DOHH2 (cell line): Measurements from ENCODE around the gene SEC22B.
"Not testable (repeated sequence)": the region's sequence is repeated elsewhere in the genome, so short reads cannot be mapped to it uniquely, and the experiment has no call there.

ENCODE experiments used
- EZH2phosphoT487 ChIP-seq: fragments of 200-600 bp; sonication (generic); IDR thresholded peaks from 2 replicates; pipeline ENCODE4 v1.6.1; 2017; ENCODE audit warnings: borderline replicate concordance, mild to moderate bottlenecking, antibody characterized with exemption, low read length, moderate library complexity, mixed read lengths
- TF ChIP-seq, protein P1 (sequence below): fragments of 200-600 bp; sonication (generic); IDR thresholded peaks from one replicate; pipeline ENCODE4 v1.5.1; 2014; ENCODE audit warnings: antibody characterized with exemption, mild to moderate bottlenecking, low read depth, low read length; ENCODE audit not compliant: poor library complexity, severe bottlenecking

DNA sequence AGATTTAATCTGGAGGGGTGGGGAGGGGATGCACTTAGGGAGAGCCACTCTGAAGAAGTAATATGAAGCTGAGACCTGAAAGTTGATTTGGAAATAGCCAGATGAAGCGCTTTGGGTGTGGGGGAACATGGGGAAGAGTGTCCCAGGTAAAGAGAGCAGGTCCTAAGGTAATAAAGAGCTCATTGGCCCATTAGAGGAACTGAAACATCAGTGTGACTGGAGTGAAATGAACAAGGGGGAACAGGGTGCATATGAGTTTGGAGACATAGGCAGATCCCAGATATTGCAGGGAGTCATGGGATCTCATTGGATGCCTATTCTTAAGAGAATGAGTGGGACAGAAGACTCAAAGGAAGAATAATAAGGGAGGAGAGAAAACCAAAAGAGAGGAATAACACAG is 54.5 kb downstream of the SEC22B start:
- not testable (repeated sequence) for TF ChIP-seq EZH2phosphoT487
- TF ChIP-seq, protein P1, sequence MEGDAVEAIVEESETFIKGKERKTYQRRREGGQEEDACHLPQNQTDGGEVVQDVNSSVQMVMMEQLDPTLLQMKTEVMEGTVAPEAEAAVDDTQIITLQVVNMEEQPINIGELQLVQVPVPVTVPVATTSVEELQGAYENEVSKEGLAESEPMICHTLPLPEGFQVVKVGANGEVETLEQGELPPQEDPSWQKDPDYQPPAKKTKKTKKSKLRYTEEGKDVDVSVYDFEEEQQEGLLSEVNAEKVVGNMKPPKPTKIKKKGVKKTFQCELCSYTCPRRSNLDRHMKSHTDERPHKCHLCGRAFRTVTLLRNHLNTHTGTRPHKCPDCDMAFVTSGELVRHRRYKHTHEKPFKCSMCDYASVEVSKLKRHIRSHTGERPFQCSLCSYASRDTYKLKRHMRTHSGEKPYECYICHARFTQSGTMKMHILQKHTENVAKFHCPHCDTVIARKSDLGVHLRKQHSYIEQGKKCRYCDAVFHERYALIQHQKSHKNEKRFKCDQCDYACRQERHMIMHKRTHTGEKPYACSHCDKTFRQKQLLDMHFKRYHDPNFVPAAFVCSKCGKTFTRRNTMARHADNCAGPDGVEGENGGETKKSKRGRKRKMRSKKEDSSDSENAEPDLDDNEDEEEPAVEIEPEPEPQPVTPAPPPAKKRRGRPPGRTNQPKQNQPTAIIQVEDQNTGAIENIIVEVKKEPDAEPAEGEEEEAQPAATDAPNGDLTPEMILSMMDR: not testable (repeated sequence)
